ENCODE data around the gene ARL6IP5. TPM values are rescaled to one million over a fixed set of nuclear protein-coding genes. Genes with fewer than 3 reads are reported as not detected.

Gene ARL6IP5
- total and polyA plus RNA-seq, 2 donors (not counting 3 experiments of a cell fraction or from before 2014, with no cell fraction given), result 96.9 to 116 TPM

- Histone ChIP-seq H3K36me3 (ENCODE audit: control insufficient read depth in 2 of 2, extremely low read depth in 1 of 2, insufficient read depth in 2 of 2, low read length in 2 of 2) (peaks cover 11 to 14% of the 10 kb centered on the region in 2 experiments), H3K4me2 (ENCODE audit: insufficient read depth, low read length) (no peak overlapping the region), H3K9ac (replicated peaks; ENCODE audit: extremely low read depth, insufficient read depth, low read length) (no peak overlapping the region), H3K27me3 (ENCODE audit: control insufficient read depth in 2 of 2, insufficient read depth in 2 of 2, low read length in 2 of 2) (no peaks in the 10 kb centered on the region), H3K9me1 (replicated peaks; ENCODE audit: control insufficient read depth, extremely low read depth, insufficient read depth, low read length) (no peaks in the 10 kb centered on the region), H2AFZ (ENCODE audit: low read depth, low read length) (no peak overlapping the region), H4K20me1 (replicated peaks; ENCODE audit: control insufficient read depth, extremely low read depth, insufficient read depth, low read length) (no peaks in the 10 kb centered on the region), H3K4me1 (ENCODE audit: control insufficient read depth, extremely low read depth, insufficient read depth, low read length) (no peaks in the 10 kb centered on the region), H3K9me3 (replicated peaks; ENCODE audit: control insufficient read depth, insufficient read depth, low read length) (no peaks in the 10 kb centered on the region), H3K4me3 (replicated peaks in 1 of 3; ENCODE audit: insufficient read depth in 1 of 3, low read depth in 1 of 3, low read length in 3 of 3) (no peak overlapping the region), H3K79me2 (ENCODE audit: control insufficient read depth, insufficient read depth, low read length) (no peaks in the 10 kb centered on the region), H3K27ac (ENCODE audit: insufficient read depth, low read depth, low read length) (no peak overlapping the region)
- dilution Hi-C loops (cut with MboI; ENCODE audit: extremely low pct_ligation_motif_present, low sequenced_read_pairs) (no loop called here), intact Hi-C loops (cut with micrococcal nuclease) (no loop called here)
- BruUV-seq (replicated peaks), result no TSS peak
- FAIRE-seq, result no peak
- ChIA-PET POLR2A (interaction anchor here (1.3 kb wide), 1 partner anchor 11 kb away, joined by 3 read pairs; the partner anchor contains the start of gene TMF1), CTCF (interaction anchor here (0.8 to 2.3 kb wide), 3 partner anchors 11 to 13 kb away, joined by 3 to 9 read pairs (median 4); partner anchors contain the start of gene TMF1)
- TF ChIP-seq FOS (IDR thresholded peaks at IDR 0.05; ENCODE audit: borderline replicate concordance, insufficient read depth, low read length) (no peak), MAX (IDR thresholded peaks at IDR 0.05; ENCODE audit: insufficient read depth, insufficient read length) (no peak), GATA2 (IDR thresholded peaks at IDR 0.05; ENCODE audit: insufficient read depth, insufficient read length, low read depth, low read length) (no peak), EZH2 (IDR thresholded peaks at IDR 0.05; ENCODE audit: borderline replicate concordance, low read depth, low read length, severe bottlenecking) (no peak), MYC (IDR thresholded peaks at IDR 0.05; ENCODE audit: low read depth, low read length) (no peak), JUN (IDR thresholded peaks at IDR 0.05; ENCODE audit: borderline replicate concordance, insufficient read depth, insufficient read length, low read depth) (no peak)
- DNase-seq (ENCODE audit: low read depth, low spot score), result no peak
Observed at GRCh38 chr3:69063636-69064035, 21.1 kb upstream of the ARL6IP5 start.

- peaks cover 10% of the 10 kb centered on the region in 2 experiments for H3K36me3 ChIP-seq (ENCODE audit: control insufficient read depth in 2 of 2, extremely low read depth in 1 of 2, insufficient read depth in 2 of 2, low read length in 2 of 2)
- DNase-seq (ENCODE audit: low read depth, low spot score) (no peak), FAIRE-seq (no peak)
- POLR2A ChIA-PET, result no interaction called here
- intact Hi-C loops (cut with micrococcal nuclease) (no loop called here), dilution Hi-C loops (cut with MboI; ENCODE audit: extremely low pct_ligation_motif_present, low sequenced_read_pairs) (no loop called here)
- H3K27ac ChIP-seq (ENCODE audit: insufficient read depth, low read depth, low read length), result no peak overlapping the region
- H3K9me1 ChIP-seq (replicated peaks; ENCODE audit: control insufficient read depth, extremely low read depth, insufficient read depth, low read length), result no peaks in the 10 kb centered on the region
- no peak for TF ChIP-seq POLR2AphosphoS5 (IDR thresholded peaks at IDR 0.05; ENCODE audit: insufficient read depth, low read depth, low read length)
- TF ChIP-seq MYC (IDR thresholded peaks at IDR 0.05; ENCODE audit: low read depth, low read length), result no peak
- CTCF ChIA-PET, result interaction anchor here (1.3 to 2.3 kb wide), 2 partner anchors 10 to 13 kb away, joined by 4 to 9 read pairs; partner anchors contain the start of gene TMF1
- H4K20me1 ChIP-seq (replicated peaks; ENCODE audit: control insufficient read depth, extremely low read depth, insufficient read depth, low read length), result no peaks in the 10 kb centered on the region
- no TSS peak for BruUV-seq (replicated peaks)
- no peak overlapping the region for H3K4me3 ChIP-seq (replicated peaks in 1 of 3; ENCODE audit: insufficient read depth in 1 of 3, low read depth in 1 of 3, low read length in 3 of 3)
- H3K9ac ChIP-seq (replicated peaks; ENCODE audit: extremely low read depth, insufficient read depth, low read length), result no peak overlapping the region
- H3K79me2 ChIP-seq (ENCODE audit: control insufficient read depth, insufficient read depth, low read length), result no peaks in the 10 kb centered on the region
- H2AFZ ChIP-seq (ENCODE audit: low read depth, low read length), result no peak overlapping the region
- H3K4me2 ChIP-seq (ENCODE audit: insufficient read depth, low read length), result no peak overlapping the region
- H3K27me3 ChIP-seq (ENCODE audit: control insufficient read depth in 2 of 2, insufficient read depth in 2 of 2, low read length in 2 of 2), result no peaks in the 10 kb centered on the region
- H3K9me3 ChIP-seq (replicated peaks; ENCODE audit: control insufficient read depth, insufficient read depth, low read length), result no peaks in the 10 kb centered on the region
- no peaks in the 10 kb centered on the region for H3K4me1 ChIP-seq (ENCODE audit: control insufficient read depth, extremely low read depth, insufficient read depth, low read length)
Observed at GRCh38 chr3:69065318-69065964, 19.3 kb upstream of the ARL6IP5 start.
